Upper lobe of left lung (tissue), 4 donors: ENCODE measurements around the gene PDXK.

Experiments
- EP300 ChIP-seq, 4 donors: sonication (generic); formaldehyde crosslinking; IDR thresholded peaks; one replicate each; pipeline ENCODE4 v1.5.1; 2017; ENCODE audit warnings: antibody characterized with exemption in 4 of 4, control low read depth in 2 of 4
- POLR2A ChIP-seq, 4 donors: fragments of 450-650 bp; IDR thresholded peaks; one replicate each; pipeline ENCODE4 v1.5.1; 2016 to 2017; ENCODE audit warnings: antibody characterized with exemption in 4 of 4, mild to moderate bottlenecking in 2 of 4
- TF ChIP-seq, protein P1 (sequence below), 6 experiments: fragments of 450-650 bp in 4 of 6; fragments of 200-600 bp in 2 of 6; sonication (generic) in 2 of 6; IDR thresholded peaks; one replicate each; pipeline ENCODE4 v1.5.1; 2016 to 2019; ENCODE audit warnings: antibody characterized with exemption in 6 of 6

DNA sequence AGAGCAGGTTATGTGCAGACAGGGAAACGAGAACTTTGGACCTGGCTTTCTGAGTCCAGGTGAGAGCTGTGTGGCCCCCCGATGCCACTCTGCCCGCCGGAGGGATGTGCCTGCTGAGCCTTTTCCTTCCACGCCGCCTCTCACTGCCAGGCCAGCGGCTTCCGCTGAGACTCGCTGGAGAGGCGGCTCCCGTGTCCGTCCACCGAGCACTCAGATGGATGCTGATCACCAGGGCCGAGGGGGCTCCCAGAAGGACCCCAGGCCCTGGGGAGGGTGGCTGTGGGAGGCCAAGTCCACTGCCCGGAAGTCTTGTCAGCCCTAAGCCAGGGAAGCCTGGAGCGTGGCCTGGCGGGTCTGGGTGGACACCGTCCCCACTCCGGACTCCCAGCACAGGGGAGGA lies 40.7 kb downstream of the PDXK start:
- TF ChIP-seq, protein P1, sequence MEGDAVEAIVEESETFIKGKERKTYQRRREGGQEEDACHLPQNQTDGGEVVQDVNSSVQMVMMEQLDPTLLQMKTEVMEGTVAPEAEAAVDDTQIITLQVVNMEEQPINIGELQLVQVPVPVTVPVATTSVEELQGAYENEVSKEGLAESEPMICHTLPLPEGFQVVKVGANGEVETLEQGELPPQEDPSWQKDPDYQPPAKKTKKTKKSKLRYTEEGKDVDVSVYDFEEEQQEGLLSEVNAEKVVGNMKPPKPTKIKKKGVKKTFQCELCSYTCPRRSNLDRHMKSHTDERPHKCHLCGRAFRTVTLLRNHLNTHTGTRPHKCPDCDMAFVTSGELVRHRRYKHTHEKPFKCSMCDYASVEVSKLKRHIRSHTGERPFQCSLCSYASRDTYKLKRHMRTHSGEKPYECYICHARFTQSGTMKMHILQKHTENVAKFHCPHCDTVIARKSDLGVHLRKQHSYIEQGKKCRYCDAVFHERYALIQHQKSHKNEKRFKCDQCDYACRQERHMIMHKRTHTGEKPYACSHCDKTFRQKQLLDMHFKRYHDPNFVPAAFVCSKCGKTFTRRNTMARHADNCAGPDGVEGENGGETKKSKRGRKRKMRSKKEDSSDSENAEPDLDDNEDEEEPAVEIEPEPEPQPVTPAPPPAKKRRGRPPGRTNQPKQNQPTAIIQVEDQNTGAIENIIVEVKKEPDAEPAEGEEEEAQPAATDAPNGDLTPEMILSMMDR (IDR thresholded peaks at IDR 0.05): no peak
- TF ChIP-seq POLR2A (IDR thresholded peaks at IDR 0.05) (no peak), EP300 (IDR thresholded peaks at IDR 0.05) (no peak)
